Sigmoid colon (tissue), 7 donors: Measurements from ENCODE around the gene DSTN. TPM values are rescaled to one million over a fixed set of nuclear protein-coding genes. Genes with fewer than 3 reads are reported as not detected.

Source experiments
- DNase-seq: peaks from one replicate; pipeline ENCODE4 v3.0.0-alpha.2; 2019
- H3K27ac ChIP-seq, 4 donors: fragments of 200-600 bp; sonication (generic); one replicate each; pipeline ENCODE4 v1.5.1; 2016 to 2019; ENCODE audit warnings: mild to moderate bottlenecking in 1 of 4
- H3K27me3 ChIP-seq, 3 donors: fragments of 200-600 bp; sonication (generic); one replicate each; pipeline ENCODE4 v1.5.1; 2019; ENCODE audit warnings: mild to moderate bottlenecking in 1 of 3
- H3K36me3 ChIP-seq, 4 donors: fragments of 200-600 bp; sonication (generic); one replicate each; pipeline ENCODE4 v1.5.1; 2016 to 2019
- H3K4me1 ChIP-seq, 4 donors: fragments of 200-600 bp; sonication (generic); one replicate each; pipeline ENCODE4 v1.5.1; 2017 to 2019
- H3K4me3 ChIP-seq, 4 donors: fragments of 200-600 bp; sonication (generic); one replicate each; pipeline ENCODE4 v1.5.1; 2017 to 2019; ENCODE audit warnings: mild to moderate bottlenecking in 2 of 4, moderate library complexity in 1 of 4
- H3K9me3 ChIP-seq, 4 donors: fragments of 200-600 bp in 3 of 4; sonication (generic) in 3 of 4; one replicate each; pipeline versions ENCODE4 v1.5.1 to v1.6.1; 2013 to 2019
- CTCF ChIP-seq, 4 experiments: fragments of 450-650 bp in 3 of 4; fragments of 200-600 bp in 1 of 4; IDR thresholded peaks; one replicate each; pipeline ENCODE4 v1.5.1; 2016 to 2019; ENCODE audit warnings: antibody characterized with exemption in 4 of 4, mild to moderate bottlenecking in 3 of 4, moderate library complexity in 2 of 4
- EP300 ChIP-seq, 4 donors: sonication (generic); formaldehyde crosslinking; IDR thresholded peaks; one replicate each; pipeline ENCODE4 v1.6.1; 2017; ENCODE audit warnings: antibody characterized with exemption in 4 of 4
- POLR2A ChIP-seq, 2 donors: fragments of 450-650 bp; IDR thresholded peaks; one replicate each; pipeline ENCODE4 v1.6.1; 2016; ENCODE audit warnings: antibody characterized with exemption in 2 of 2, mild to moderate bottlenecking in 2 of 2, moderate library complexity in 2 of 2
- POLR2AphosphoS5 ChIP-seq, 4 donors: sonication (generic); formaldehyde crosslinking; IDR thresholded peaks; one replicate each; pipeline ENCODE4 v1.6.1; 2017; ENCODE audit warnings: antibody characterized with exemption in 4 of 4
- WGBS, 2 donors: extraction: QIAGEN DNeasy Blood & Tissue Kit; methylation state at CpG; one replicate each; pipeline ENCODE4 v1.1.7; 2013; 5-methylcytosine and 5-hydroxymethylcytosine counted together
- intact Hi-C: fragments of 100-400 bp; cut with DNase I; formaldehyde crosslinking; loops from one replicate; pipeline ENCODE4 v1.15.1; 2023
- polyA plus RNA-seq, 3 donors: library from polyadenylated mRNA; stranded (reverse); fragments of 200-250 nt; gene quantifications; one replicate each; pipeline ENCODE4 v1.2.3, GENCODE V29; 2013
- total RNA-seq, 4 donors: library from RNA; depleted of rRNA; stranded (reverse); fragments of >200 nt; gene quantifications; one replicate each; pipeline ENCODE4 v1.1.0, GENCODE V29; 2016
- donor health status: healthy with polysubstance abuse.
- donor health status: Bipolar disorder and iron deficiency.
- donor health status: healthy.

DSTN gene
- total and polyA plus RNA-seq, 7 donors, result 429 to 2,237 (median 1,872) TPM

DNA sequence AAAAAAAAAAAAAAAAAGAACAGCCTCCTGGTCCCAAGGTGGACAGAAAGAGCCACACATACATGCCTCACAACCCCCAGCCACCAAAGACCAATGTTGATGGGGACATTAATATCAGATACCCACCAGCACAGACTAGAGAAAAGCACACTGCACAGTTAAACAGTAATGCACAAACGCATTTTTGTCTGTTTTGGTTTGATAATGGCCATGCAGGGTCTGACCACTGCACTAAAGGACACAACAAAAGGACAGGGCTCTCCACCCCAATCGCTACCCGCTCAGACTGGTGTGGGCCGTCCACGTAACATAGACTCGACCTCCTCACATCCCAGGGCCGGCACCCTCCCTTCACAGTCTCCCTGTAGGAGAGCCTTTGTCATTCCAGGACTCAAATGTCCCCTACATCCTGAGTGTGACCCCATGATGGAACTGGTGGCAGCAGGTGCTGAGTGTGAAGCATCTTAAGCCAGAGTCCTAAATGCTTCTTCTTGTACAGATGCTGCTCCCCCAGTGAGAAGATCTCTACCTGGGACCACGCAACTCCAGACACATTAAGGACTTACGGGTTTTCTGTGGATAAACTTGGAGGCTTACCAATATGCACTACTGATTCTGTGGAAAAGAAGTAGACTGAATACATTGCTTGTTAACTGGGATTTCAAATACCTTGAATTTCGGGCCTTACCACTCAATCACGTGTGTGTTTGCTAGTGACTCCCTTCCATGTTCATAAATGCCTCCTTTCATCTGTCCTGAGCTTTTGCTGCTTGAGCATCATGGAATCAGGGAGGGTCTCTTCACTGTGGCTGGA is 84.2 kb downstream of the DSTN start:
- Histone ChIP-seq H3K27me3 (no peaks in the 10 kb centered on the region), H3K9me3 (no peaks in the 10 kb centered on the region), H3K4me3 (no peak overlapping the region), H3K36me3 (peaks cover 0 to 18% (median 7%) of the 10 kb centered on the region in 4 donors), H3K27ac (no peak overlapping the region), H3K4me1 (peaks cover 0 to 55% (median 41%) of the 10 kb centered on the region in 4 donors)
- intact Hi-C loops, result no loop called here
- DNase-seq, result peak; percentile 57
- no peak for TF ChIP-seq CTCF (IDR thresholded peaks at IDR 0.05)
- TF ChIP-seq POLR2AphosphoS5 (IDR thresholded peaks at IDR 0.05), result no peak
- TF ChIP-seq POLR2A (IDR thresholded peaks at IDR 0.05), result no peak
- no peak for TF ChIP-seq EP300 (IDR thresholded peaks at IDR 0.05)
- WGBS, 2 donors, result 87 to 94% methylated on average over 11 of the region's 11 CpGs

- H3K9me3 ChIP-seq, result no peaks in the 10 kb centered on the region
- 61 to 64% methylated on average over 7 of the region's 7 CpGs for WGBS, 2 donors
- no peaks in the 10 kb centered on the region for H3K27me3 ChIP-seq
- TF ChIP-seq EP300 (IDR thresholded peaks at IDR 0.05), result no peak
- TF ChIP-seq CTCF (IDR thresholded peaks at IDR 0.05), result peak in 3 of 4 experiments; percentile 15 to 58 (median 36)
- H3K27ac ChIP-seq, result peak overlapping the region in 3 of 4 donors; percentile 1 to 19 (median 15)
- H3K4me3 ChIP-seq, result no peak overlapping the region
- peaks cover 0 to 18% (median 9%) of the 10 kb centered on the region in 4 donors for H3K36me3 ChIP-seq
- peak; percentile 75 for DNase-seq
- H3K4me1 ChIP-seq, result peaks cover 0 to 48% (median 36%) of the 10 kb centered on the region in 4 donors
- intact Hi-C loops, result no loop called here
These were observed 84.9 kb downstream of the DSTN start for GRCh38 chr20:17654649-17655285.

GRCh38 chr20:17655286-17655651 is 85.4 kb downstream of the DSTN start:
- no peak for TF ChIP-seq POLR2A (IDR thresholded peaks at IDR 0.05)
- TF ChIP-seq POLR2AphosphoS5 (IDR thresholded peaks at IDR 0.05), result no peak
- TF ChIP-seq EP300 (IDR thresholded peaks at IDR 0.05), result no peak
- TF ChIP-seq CTCF (IDR thresholded peaks at IDR 0.05), result no peak
- Histone ChIP-seq H3K4me1 (peaks cover 0 to 43% (median 33%) of the 10 kb centered on the region in 4 donors), H3K9me3 (no peaks in the 10 kb centered on the region), H3K27ac (peak overlapping the region in 3 of 4 donors; percentile 1 to 19 (median 15)), H3K4me3 (no peak overlapping the region), H3K36me3 (peaks cover 0 to 18% (median 11%) of the 10 kb centered on the region in 4 donors), H3K27me3 (no peaks in the 10 kb centered on the region)
- peak; percentile 39 for DNase-seq
- intact Hi-C loops, result no loop called here
- 84 to 90% methylated on average over 7 of the region's 7 CpGs for WGBS, 2 donors

GRCh38 chr20:17655865-17656479 is 86.1 kb downstream of the DSTN start:
- intact Hi-C loops, result no loop called here
- peaks cover 0 to 18% (median 11%) of the 10 kb centered on the region in 4 donors for H3K36me3 ChIP-seq
- no peak for TF ChIP-seq POLR2AphosphoS5 (IDR thresholded peaks at IDR 0.05)
- TF ChIP-seq CTCF (IDR thresholded peaks at IDR 0.05), result no peak
- no peak for TF ChIP-seq EP300 (IDR thresholded peaks at IDR 0.05)
- TF ChIP-seq POLR2A (IDR thresholded peaks at IDR 0.05), result no peak
- 84 to 85% methylated on average over 11 of the region's 11 CpGs for WGBS, 2 donors
- H3K27ac ChIP-seq, result peak overlapping the region in 3 of 4 donors; percentile 1 to 19 (median 15)
- H3K9me3 ChIP-seq, result no peaks in the 10 kb centered on the region
- H3K4me1 ChIP-seq, result peaks cover 0 to 42% (median 32%) of the 10 kb centered on the region in 4 donors
- no peak overlapping the region for H3K4me3 ChIP-seq
- H3K27me3 ChIP-seq, result no peaks in the 10 kb centered on the region
- DNase-seq, result peak; percentile 57
